Caco-2 (cell line): ENCODE measurements around the gene SMARCA5. TPM values are rescaled to one million over a fixed set of nuclear protein-coding genes. Genes with fewer than 3 reads are reported as not detected.

Experiments
- BruUV-seq: library from RNA; stranded (reverse); fragments of 400-500 nt; replicated peaks from 2 replicates; lab custom pipeline; 2021; lab: Mats Ljungman, UMichigan
- CTCF ChIA-PET: fragments of 300-600 bp; sonication (Branson Sonifier 250); formaldehyde crosslinking; loops from one replicate; lab custom pipeline; 2022; ENCODE audit warnings: antibody characterized with exemption; lab: Charles Lee
- POLR2A ChIA-PET: fragments of 300-600 bp; sonication (Branson Sonifier 250); formaldehyde crosslinking; loops from one replicate; lab custom pipeline; 2022; ENCODE audit warnings: antibody characterized with exemption; lab: Charles Lee
- DNase-seq, 2 experiments: peaks; one replicate each; pipeline versions ENCODE4 v3.0.0 to v3.0.0-alpha.2; 2020 to 2022
- H3K27me3 ChIP-seq: replicated peaks from 2 replicates; pipeline ENCODE4 v1.6.0; 2011; ENCODE audit warnings: low read length; ENCODE audit not compliant: control insufficient read depth, insufficient read depth
- H3K36me3 ChIP-seq: 2 replicates; pipeline ENCODE4 v1.5.1; 2011; ENCODE audit warnings: low read length; ENCODE audit not compliant: control insufficient read depth, insufficient read depth
- H3K4me1 ChIP-seq: fragments of 250-450 bp; sonication (Bioruptor Pico); 2 replicates; pipeline ENCODE4 v1.5.1; 2020; ENCODE audit warnings: mild to moderate bottlenecking
- H3K4me3 ChIP-seq: 2 replicates; pipeline ENCODE4 v1.5.1; 2011; ENCODE audit warnings: low read depth, mild to moderate bottlenecking, control low read depth, low read length
- H3K9me3 ChIP-seq: fragments of 250-450 bp; sonication (Bioruptor Pico); 2 replicates; pipeline ENCODE4 v1.5.1; 2020; ENCODE audit warnings: mild to moderate bottlenecking, moderate library complexity
- H3K27ac Mint-ChIP-seq: one replicate; pipeline ENCODE4 v1.8.0; 2022; ENCODE audit warnings: mixed read lengths; ENCODE audit not compliant: unreplicated experiment
- H3K27me3 Mint-ChIP-seq: one replicate; pipeline ENCODE4 v1.8.0; 2022; ENCODE audit warnings: mixed read lengths; ENCODE audit not compliant: insufficient read depth, unreplicated experiment
- H3K36me3 Mint-ChIP-seq: one replicate; pipeline ENCODE4 v1.8.0; 2022; ENCODE audit warnings: mild to moderate bottlenecking, mixed read lengths; ENCODE audit not compliant: insufficient read depth, unreplicated experiment
- H3K4me1 Mint-ChIP-seq: one replicate; pipeline ENCODE4 v1.8.0; 2022; ENCODE audit warnings: low read depth, mixed read lengths; ENCODE audit not compliant: unreplicated experiment
- H3K4me3 Mint-ChIP-seq: one replicate; pipeline ENCODE4 v1.8.0; 2022; ENCODE audit warnings: mild to moderate bottlenecking, moderate library complexity, mixed read lengths; ENCODE audit not compliant: unreplicated experiment
- H3K9me3 Mint-ChIP-seq: one replicate; pipeline ENCODE4 v1.8.0; 2022; ENCODE audit warnings: mixed read lengths; ENCODE audit not compliant: unreplicated experiment
- CTCF ChIP-seq, 2 experiments: fragments of 200-600 bp in 1 of 2; IDR thresholded peaks; 1 replicate in 1 of 2; 2 replicates in 1 of 2; pipeline versions ENCODE4 v1.5.1 to v1.8.0; 2011 to 2022; ENCODE audit warnings: antibody characterized with exemption in 1 of 2, control low read depth in 1 of 2, inconsistent platforms in 1 of 2, low read depth in 1 of 2, low read length in 1 of 2, mild to moderate bottlenecking in 1 of 2, moderate library complexity in 1 of 2; ENCODE audit not compliant: insufficient read depth in 1 of 2, severe bottlenecking in 1 of 2, unreplicated experiment in 1 of 2
- intact Hi-C: fragments of 100-400 bp; cut with micrococcal nuclease; formaldehyde crosslinking; loops from one replicate; pipeline ENCODE4 v1.10.0; 2022; ENCODE audit not compliant: unreplicated experiment
- total RNA-seq: library from RNA; stranded (reverse); gene quantifications from 2 replicates; pipeline ENCODE4 v1.2.3, GENCODE V29; 2022

SMARCA5 gene
- total RNA-seq, 1 experiment from 2014 or later, result 64.8 TPM

GRCh38 chr4:143549928-143550327, 36.4 kb downstream of the SMARCA5 start:
- no peak overlapping the region for H3K4me3 Mint-ChIP-seq
- no TSS peak for BruUV-seq
- no peaks in the 10 kb centered on the region for H3K9me3 Mint-ChIP-seq
- intact Hi-C loops, result no loop called here
- H3K27ac Mint-ChIP-seq, result no peak overlapping the region
- peaks cover 6% of the 10 kb centered on the region for H3K4me1 Mint-ChIP-seq
- Histone ChIP-seq H3K4me3 (no peak overlapping the region), H3K4me1 (no peaks in the 10 kb centered on the region), H3K36me3 (no peaks in the 10 kb centered on the region; the same call in none of the 2 replicates), H3K27me3 (no peaks in the 10 kb centered on the region), H3K9me3 (no peaks in the 10 kb centered on the region)
- POLR2A ChIA-PET, result no interaction called here
- TF ChIP-seq CTCF (IDR thresholded peaks at IDR 0.05; ENCODE audit: insufficient read depth in 1 of 2, low read depth in 1 of 2, low read length in 1 of 2, severe bottlenecking in 1 of 2, unreplicated experiment in 1 of 2), result no peak
- no peak for DNase-seq
- CTCF ChIA-PET, result interaction anchor here (0.6 kb wide), 1 partner anchor 9 kb away, joined by 4 read pairs; no protein-coding TSS in a partner anchor
- H3K36me3 Mint-ChIP-seq, result peaks cover 72% of the 10 kb centered on the region
- no peaks in the 10 kb centered on the region for H3K27me3 Mint-ChIP-seq

- Histone ChIP-seq H3K36me3 (no peaks in the 10 kb centered on the region), H3K4me1 (no peaks in the 10 kb centered on the region), H3K4me3 (no peak overlapping the region), H3K27me3 (no peaks in the 10 kb centered on the region), H3K9me3 (no peaks in the 10 kb centered on the region)
- ChIA-PET POLR2A (no interaction called here), CTCF (no interaction called here)
- Mint-ChIP-seq H3K27ac (no peak overlapping the region), H3K27me3 (no peaks in the 10 kb centered on the region), H3K9me3 (no peaks in the 10 kb centered on the region), H3K4me1 (peaks cover 6% of the 10 kb centered on the region), H3K4me3 (no peak overlapping the region), H3K36me3 (peaks cover 38% of the 10 kb centered on the region)
- intact Hi-C loops, result loop anchor here (5.0 kb wide), 1 partner anchor 147 kb away; the partner anchor contains the start of gene FREM3
- DNase-seq, result no peak
- no peak for TF ChIP-seq CTCF (IDR thresholded peaks at IDR 0.05; ENCODE audit: insufficient read depth in 1 of 2, low read depth in 1 of 2, low read length in 1 of 2, severe bottlenecking in 1 of 2, unreplicated experiment in 1 of 2)
- BruUV-seq, result no TSS peak
Measured at GRCh38 chr4:143554728-143555597, 41.5 kb downstream of the SMARCA5 start.

- H3K4me1 ChIP-seq, result no peaks in the 10 kb centered on the region
- POLR2A ChIA-PET, result no interaction called here
Measured at GRCh38 chr4:143555676-143556075, 42.2 kb downstream of the SMARCA5 start.

More at GRCh38 chr4:143555676-143556075, 42.2 kb downstream of the SMARCA5 start:
- peak in 1 of 2 experiments; percentile 17 for DNase-seq
- no peak overlapping the region for H3K27ac Mint-ChIP-seq
- no peak overlapping the region for H3K4me3 ChIP-seq
- no TSS peak for BruUV-seq
- H3K9me3 Mint-ChIP-seq, result no peaks in the 10 kb centered on the region
- H3K27me3 Mint-ChIP-seq, result no peaks in the 10 kb centered on the region
- no peaks in the 10 kb centered on the region for H3K9me3 ChIP-seq
- H3K4me1 Mint-ChIP-seq, result peaks cover 1% of the 10 kb centered on the region
- intact Hi-C loops, result loop anchor here (5.0 kb wide), 1 partner anchor 147 kb away; the partner anchor contains the start of gene FREM3
- peaks cover 31% of the 10 kb centered on the region for H3K36me3 Mint-ChIP-seq
- H3K4me3 Mint-ChIP-seq, result no peak overlapping the region
- H3K27me3 ChIP-seq, result no peaks in the 10 kb centered on the region
- no peak for TF ChIP-seq CTCF (IDR thresholded peaks at IDR 0.05; ENCODE audit: insufficient read depth in 1 of 2, low read depth in 1 of 2, low read length in 1 of 2, severe bottlenecking in 1 of 2, unreplicated experiment in 1 of 2)
- CTCF ChIA-PET, result no interaction called here
- H3K36me3 ChIP-seq, result no peaks in the 10 kb centered on the region
